NT2/D1 (cell line): Measurements from ENCODE around the gene KCNQ5.

Source experiments
- DNase-seq: peaks from one replicate; pipeline ENCODE4 v3.0.0-alpha.2; 2011; ENCODE audit warnings: low read depth, low spot score
- H3K27me3 ChIP-seq: 2 replicates; pipeline ENCODE4 v1.6.0; 2011; ENCODE audit warnings: mild to moderate bottlenecking; ENCODE audit not compliant: insufficient read length, insufficient read depth
- H3K36me3 ChIP-seq: 2 replicates; pipeline ENCODE4 v1.6.1; 2011; ENCODE audit warnings: mild to moderate bottlenecking, low read length, mixed read lengths; ENCODE audit not compliant: insufficient read depth, insufficient read length
- H3K4me1 ChIP-seq: 2 replicates; pipeline ENCODE4 v1.5.1; 2011; ENCODE audit not compliant: insufficient read depth, insufficient read length
- H3K4me3 ChIP-seq: 2 replicates; pipeline ENCODE4 v1.5.1; 2011; ENCODE audit warnings: low read depth; ENCODE audit not compliant: insufficient read length
- H3K9ac ChIP-seq: 2 replicates; pipeline ENCODE4 v1.6.0; 2011; ENCODE audit warnings: low read depth; ENCODE audit not compliant: insufficient read length
- H3K9me3 ChIP-seq: 2 replicates; pipeline ENCODE4 v1.5.1; 2011; ENCODE audit warnings: mild to moderate bottlenecking, low read length; ENCODE audit not compliant: insufficient read depth
- SUZ12 ChIP-seq: IDR thresholded peaks from 2 replicates; pipeline ENCODE4 v1.6.1; 2011; ENCODE audit not compliant: insufficient read length, insufficient read depth; ENCODE audit errors: extremely low read depth
- YY1 ChIP-seq: IDR thresholded peaks from 2 replicates; pipeline ENCODE4 v1.6.1; 2011; ENCODE audit not compliant: insufficient read length, insufficient read depth
- ZNF274 ChIP-seq: IDR thresholded peaks from 2 replicates; pipeline ENCODE4 v1.6.1; 2011; ENCODE audit warnings: mild to moderate bottlenecking, low read depth, low read length

The KCNQ5 gene

DNA sequence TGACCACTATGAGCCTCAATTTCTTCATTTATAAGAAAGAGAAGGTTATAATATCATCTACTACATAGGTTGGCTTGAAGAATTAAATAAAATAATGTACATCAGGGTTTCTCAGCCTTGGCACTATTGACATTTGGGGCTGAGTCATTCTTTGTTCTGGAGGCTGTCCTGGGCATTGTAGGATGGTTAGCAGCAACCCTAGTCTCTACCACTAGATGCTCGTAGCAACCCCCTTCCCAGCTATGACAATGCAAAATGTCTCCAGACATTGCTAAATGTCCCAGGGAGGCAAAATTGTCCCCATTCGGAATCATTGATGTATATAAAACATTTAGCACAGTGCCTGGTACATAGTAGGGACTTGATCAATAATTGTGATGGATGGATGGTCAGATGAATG, 451.4 kb downstream of the KCNQ5 start:
- H3K9ac ChIP-seq = no peak overlapping the region
- no peaks in the 10 kb centered on the region for H3K36me3 ChIP-seq
- H3K9me3 ChIP-seq = no peaks in the 10 kb centered on the region
- no peaks in the 10 kb centered on the region for H3K27me3 ChIP-seq
- TF ChIP-seq ZNF274 (no peak), SUZ12 (no peak), YY1 (no peak)
- no peak for DNase-seq
- H3K4me3 ChIP-seq = no peak overlapping the region
- no peaks in the 10 kb centered on the region for H3K4me1 ChIP-seq

DNA sequence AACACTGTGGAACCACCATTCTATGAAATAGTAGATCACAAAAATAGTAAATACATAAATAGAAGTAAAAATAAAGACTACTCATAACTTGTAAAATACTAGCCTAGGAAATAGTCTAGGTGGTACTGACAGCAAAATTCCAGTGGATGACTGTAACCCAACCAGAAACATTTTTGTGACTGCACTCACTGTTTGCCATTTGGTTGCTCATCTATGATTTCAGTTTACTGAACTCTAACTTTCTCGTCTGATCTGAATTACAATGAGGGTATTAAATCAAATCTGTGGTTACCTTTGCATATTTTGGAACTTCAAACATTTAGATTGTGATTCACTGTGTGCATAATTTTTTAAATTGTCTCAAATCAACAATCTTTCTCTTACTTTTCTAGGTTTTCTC, 452.3 kb downstream of the KCNQ5 start:
- no peak overlapping the region for H3K9ac ChIP-seq
- no peaks in the 10 kb centered on the region for H3K27me3 ChIP-seq
- no peaks in the 10 kb centered on the region for H3K4me1 ChIP-seq
- no peak for DNase-seq
- no peaks in the 10 kb centered on the region for H3K36me3 ChIP-seq
- no peak for TF ChIP-seq ZNF274
- no peak for TF ChIP-seq SUZ12
- TF ChIP-seq YY1 = no peak
- no peak overlapping the region for H3K4me3 ChIP-seq
- H3K9me3 ChIP-seq = no peaks in the 10 kb centered on the region

DNA sequence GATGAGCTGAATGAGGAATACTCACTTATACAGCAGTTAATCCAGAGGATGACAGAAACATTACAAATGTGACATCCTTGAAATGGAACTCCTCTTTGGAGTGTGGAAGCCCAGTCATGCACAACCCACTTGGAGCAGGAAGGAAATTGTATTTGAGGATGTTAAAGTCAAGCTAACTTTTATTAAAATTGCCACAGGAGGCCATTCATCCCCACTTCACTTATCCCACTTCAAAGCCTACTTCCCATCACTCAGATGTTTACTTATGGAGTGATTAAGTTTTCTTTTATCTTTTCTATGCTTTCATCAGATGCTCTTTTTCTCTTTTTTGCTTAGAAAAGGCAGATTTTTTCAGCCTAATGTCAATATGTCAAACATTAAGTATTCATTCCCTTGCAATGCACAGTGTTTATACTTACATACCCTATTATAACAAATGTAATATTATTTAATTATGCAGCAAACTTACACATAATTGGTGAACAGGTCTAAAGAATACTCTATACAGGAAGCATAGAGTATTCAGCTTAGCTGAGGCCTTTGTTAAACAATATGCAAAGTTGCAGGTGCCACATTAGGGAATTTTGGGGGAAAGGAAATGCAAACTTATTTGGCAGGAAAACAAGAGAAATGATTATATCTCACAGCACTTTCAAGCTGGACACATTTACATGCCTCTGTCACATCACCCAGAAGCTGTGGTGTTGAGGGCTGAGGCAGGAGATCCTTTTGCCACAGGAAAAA, 454.5 kb downstream of the KCNQ5 start:
- DNase-seq = no peak
- no peak overlapping the region for H3K9ac ChIP-seq
- H3K9me3 ChIP-seq = no peaks in the 10 kb centered on the region
- no peaks in the 10 kb centered on the region for H3K27me3 ChIP-seq
- H3K4me3 ChIP-seq = no peak overlapping the region
- TF ChIP-seq ZNF274 (no peak), YY1 (no peak), SUZ12 (no peak)
- H3K4me1 ChIP-seq = no peaks in the 10 kb centered on the region
- no peaks in the 10 kb centered on the region for H3K36me3 ChIP-seq

DNA sequence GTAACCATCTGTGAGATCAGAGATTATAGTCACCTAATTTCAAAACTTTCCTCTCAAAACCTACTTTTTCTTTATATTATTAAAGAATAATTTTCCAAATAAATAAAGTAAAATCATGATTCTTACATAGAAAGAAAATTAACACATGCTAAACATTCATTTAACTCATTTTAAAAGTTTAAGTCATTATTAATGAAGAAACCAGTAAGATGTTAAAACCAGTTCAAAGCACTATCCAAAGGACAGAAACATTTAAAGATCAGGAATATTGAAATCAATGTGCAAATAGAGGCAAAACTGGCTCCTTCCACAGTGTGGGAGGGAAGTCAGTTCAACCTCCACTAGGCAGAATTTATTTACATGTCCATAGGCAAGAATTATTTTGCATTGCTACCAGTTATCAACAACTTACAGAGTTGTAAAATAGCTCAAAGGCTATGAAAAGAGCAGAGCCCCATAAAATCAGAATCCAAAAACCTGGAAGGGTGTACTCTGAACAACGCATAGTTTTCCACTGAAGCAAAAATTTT, 456.5 kb downstream of the KCNQ5 start:
- Histone ChIP-seq H3K9me3 (no peaks in the 10 kb centered on the region), H3K4me3 (no peak overlapping the region), H3K27me3 (no peaks in the 10 kb centered on the region), H3K9ac (no peak overlapping the region), H3K36me3 (no peaks in the 10 kb centered on the region), H3K4me1 (no peaks in the 10 kb centered on the region)
- DNase-seq = no peak
- no peak for TF ChIP-seq ZNF274
- TF ChIP-seq SUZ12 = no peak
- TF ChIP-seq YY1 = no peak

DNA sequence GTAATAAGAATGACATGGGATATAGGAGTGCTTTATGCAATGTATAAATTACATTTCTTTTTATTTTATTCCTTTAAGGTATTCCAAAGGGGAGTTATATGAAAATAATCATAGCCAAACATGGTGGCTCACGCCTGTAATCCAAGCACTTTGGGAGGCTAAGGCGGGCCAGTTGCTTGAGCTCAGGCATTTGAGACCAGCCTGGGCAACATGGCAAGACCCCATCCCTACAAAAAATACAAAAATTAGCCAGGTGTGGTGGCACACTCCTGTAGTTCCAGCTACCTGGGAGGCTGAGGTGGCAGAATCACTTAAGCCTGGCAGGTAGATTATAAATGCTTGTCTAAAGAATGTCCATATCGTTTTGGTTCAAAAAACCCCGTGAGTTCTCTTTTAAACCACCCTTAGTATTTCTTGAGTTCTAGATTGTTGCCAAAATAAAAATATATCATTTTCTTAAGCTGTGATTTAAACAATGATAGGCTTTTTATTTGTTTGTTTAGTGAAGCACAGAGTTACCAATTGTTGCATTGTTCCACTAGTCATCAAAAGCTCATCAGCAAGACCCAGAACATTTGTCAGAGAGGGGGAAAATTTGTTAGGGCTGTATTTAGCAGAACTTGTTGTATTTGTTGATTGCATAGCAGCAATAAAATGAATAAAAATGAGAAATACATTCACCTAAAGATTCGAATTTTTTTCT, 457.2 kb downstream of the KCNQ5 start:
- Histone ChIP-seq H3K9me3 (no peaks in the 10 kb centered on the region), H3K9ac (no peak overlapping the region), H3K4me3 (no peak overlapping the region), H3K27me3 (no peaks in the 10 kb centered on the region), H3K36me3 (no peaks in the 10 kb centered on the region), H3K4me1 (no peaks in the 10 kb centered on the region)
- no peak for DNase-seq
- TF ChIP-seq ZNF274 (no peak), YY1 (no peak), SUZ12 (no peak)

DNA sequence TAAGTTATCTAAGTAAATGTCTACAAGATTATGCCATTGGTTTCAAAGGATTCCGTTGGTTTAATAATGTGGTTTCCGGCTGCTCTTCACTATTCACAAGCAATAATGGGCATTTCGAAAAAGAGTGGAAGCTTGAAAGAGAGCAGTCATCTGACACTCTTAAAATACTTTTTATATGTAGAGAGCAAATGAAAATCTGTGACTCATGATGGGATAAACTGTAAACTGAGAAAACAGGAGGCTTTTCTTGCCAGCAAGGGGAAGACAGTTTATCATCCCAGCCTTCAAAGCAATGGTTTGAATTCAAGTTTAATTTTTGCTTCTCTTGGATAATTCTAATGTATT, 457.7 kb downstream of the KCNQ5 start:
- Histone ChIP-seq H3K36me3 (no peaks in the 10 kb centered on the region), H3K9ac (no peak overlapping the region), H3K4me1 (no peaks in the 10 kb centered on the region), H3K27me3 (no peaks in the 10 kb centered on the region), H3K9me3 (no peaks in the 10 kb centered on the region), H3K4me3 (no peak overlapping the region)
- TF ChIP-seq ZNF274 (no peak), SUZ12 (no peak), YY1 (no peak)
- DNase-seq = no peak

DNA sequence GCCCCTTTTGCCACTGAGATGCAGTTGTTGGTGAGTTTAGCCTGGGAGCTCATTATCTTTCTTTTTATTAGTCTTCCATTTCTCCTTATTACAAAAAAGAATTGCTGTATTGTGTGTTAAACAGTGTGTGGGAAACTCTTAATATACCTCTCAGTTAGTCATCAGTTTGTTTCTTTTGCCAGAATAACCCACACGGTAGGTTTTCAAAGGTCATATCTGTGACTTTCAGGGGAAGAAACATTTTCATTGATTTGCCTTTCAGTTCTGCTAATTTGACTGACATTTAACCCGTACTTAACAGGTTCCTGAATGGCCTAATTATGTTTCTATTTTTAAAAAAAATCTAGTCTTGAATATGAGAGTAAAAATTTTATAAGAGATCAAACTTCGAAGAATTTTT, 458.1 kb downstream of the KCNQ5 start:
- H3K9me3 ChIP-seq = no peaks in the 10 kb centered on the region
- no peaks in the 10 kb centered on the region for H3K36me3 ChIP-seq
- H3K27me3 ChIP-seq = no peaks in the 10 kb centered on the region
- no peak for DNase-seq
- no peak overlapping the region for H3K4me3 ChIP-seq
- no peak overlapping the region for H3K9ac ChIP-seq
- no peaks in the 10 kb centered on the region for H3K4me1 ChIP-seq
- TF ChIP-seq ZNF274 (no peak), YY1 (no peak), SUZ12 (no peak)
